Nephron progenitor cell (in vitro differentiated cells): Measurements from ENCODE around the gene ELMO1.

ENCODE experiments used
- DNase-seq: peaks from one replicate; pipeline ENCODE4 v3.0.0; 2021
- H3K27ac Mint-ChIP-seq: 2 replicates; pipeline ENCODE4 v1.8.0; 2021; ENCODE audit warnings: mild to moderate bottlenecking, moderate library complexity, mixed read lengths
- H3K27me3 Mint-ChIP-seq: 2 replicates; pipeline ENCODE4 v1.8.0; 2021; ENCODE audit warnings: mild to moderate bottlenecking, low read depth, mixed read lengths; ENCODE audit not compliant: poor library complexity
- H3K36me3 Mint-ChIP-seq: 2 replicates; pipeline ENCODE4 v1.8.0; 2021; ENCODE audit warnings: low read depth, mixed read lengths
- H3K4me1 Mint-ChIP-seq: 2 replicates; pipeline ENCODE4 v1.8.0; 2021; ENCODE audit warnings: mixed read lengths
- H3K4me3 Mint-ChIP-seq: 2 replicates; pipeline ENCODE4 v1.8.0; 2021; ENCODE audit warnings: mild to moderate bottlenecking, moderate library complexity, mixed read lengths
- H3K9me3 Mint-ChIP-seq: 2 replicates; pipeline ENCODE4 v1.8.0; 2021; ENCODE audit warnings: mild to moderate bottlenecking, moderate library complexity, mixed read lengths
- CTCF ChIP-seq: fragments of 200-600 bp; sonication (generic); IDR thresholded peaks from 2 replicates; pipeline ENCODE4 v1.5.0; 2021; ENCODE audit warnings: antibody characterized with exemption

ELMO1 gene

GRCh38 chr7:37410305-37411229 is 38.1 kb downstream of the ELMO1 start:
- TF ChIP-seq CTCF: no peak
- H3K4me3 Mint-ChIP-seq: no peak overlapping the region
- H3K36me3 Mint-ChIP-seq: peaks cover 5% of the 10 kb centered on the region
- H3K4me1 Mint-ChIP-seq: peaks cover 28% of the 10 kb centered on the region
- H3K27ac Mint-ChIP-seq: no peak overlapping the region
- H3K27me3 Mint-ChIP-seq: peaks cover 2% of the 10 kb centered on the region
- H3K9me3 Mint-ChIP-seq: peaks cover 9% of the 10 kb centered on the region
- no peak for DNase-seq

GRCh38 chr7:37409461-37409860 is 39.2 kb downstream of the ELMO1 start:
- peaks cover 5% of the 10 kb centered on the region for H3K36me3 Mint-ChIP-seq
- no peak overlapping the region for H3K27ac Mint-ChIP-seq
- H3K27me3 Mint-ChIP-seq: peaks cover 2% of the 10 kb centered on the region
- peaks cover 32% of the 10 kb centered on the region for H3K4me1 Mint-ChIP-seq
- no peak for TF ChIP-seq CTCF
- H3K9me3 Mint-ChIP-seq: peaks cover 9% of the 10 kb centered on the region
- no peak for DNase-seq
- no peak overlapping the region for H3K4me3 Mint-ChIP-seq

GRCh38 chr7:37408291-37409228 is 40.1 kb downstream of the ELMO1 start:
- Mint-ChIP-seq H3K4me1 (peaks cover 32% of the 10 kb centered on the region), H3K27ac (peak overlapping the region; percentile 75)
- no peak for TF ChIP-seq CTCF

GRCh38 chr7:37405603-37406122 is 43.0 kb downstream of the ELMO1 start:
- H3K27me3 Mint-ChIP-seq: no peaks in the 10 kb centered on the region
- no peaks in the 10 kb centered on the region for H3K9me3 Mint-ChIP-seq
- DNase-seq: no peak
- H3K27ac Mint-ChIP-seq: no peak overlapping the region
- H3K4me1 Mint-ChIP-seq: peaks cover 32% of the 10 kb centered on the region
- no peaks in the 10 kb centered on the region for H3K36me3 Mint-ChIP-seq
- no peak overlapping the region for H3K4me3 Mint-ChIP-seq
- TF ChIP-seq CTCF: no peak

More at GRCh38 chr7:37408291-37409228, 40.1 kb downstream of the ELMO1 start:
- Mint-ChIP-seq H3K9me3 (peaks cover 9% of the 10 kb centered on the region), H3K4me3 (no peak overlapping the region), H3K27me3 (peaks cover 2% of the 10 kb centered on the region), H3K36me3 (peaks cover 5% of the 10 kb centered on the region)
- DNase-seq: no peak

- Mint-ChIP-seq H3K4me3 (no peak overlapping the region), H3K9me3 (no peaks in the 10 kb centered on the region), H3K4me1 (peaks cover 28% of the 10 kb centered on the region), H3K27ac (no peak overlapping the region), H3K36me3 (no peaks in the 10 kb centered on the region), H3K27me3 (no peaks in the 10 kb centered on the region)
- DNase-seq: no peak
- TF ChIP-seq CTCF: no peak
Observed at GRCh38 chr7:37405128-37405527, 43.5 kb downstream of the ELMO1 start.
